GM10266 (cell line): ENCODE measurements around the gene DPF1.

ENCODE experiments used
- DNase-seq: peaks from one replicate; pipeline ENCODE4 v3.0.0; 2012; ENCODE audit errors: extremely low spot score
- CTCF ChIP-seq: IDR thresholded peaks from 2 replicates; pipeline ENCODE4 v1.5.1; 2012; ENCODE audit warnings: mild to moderate bottlenecking, low read depth; ENCODE audit not compliant: control insufficient read depth, insufficient read depth; ENCODE audit errors: missing control alignments

Gene DPF1

GRCh38 chr19:38224014-38224862 lies at the start of gene DPF1:
Gene DPF1 (minus strand): TSS chr19:38224222. CDS start chr19:38224142, 80 bp downstream.
- TF ChIP-seq CTCF, result peak; percentile 43
- DNase-seq, result peak; percentile 98

DNA sequence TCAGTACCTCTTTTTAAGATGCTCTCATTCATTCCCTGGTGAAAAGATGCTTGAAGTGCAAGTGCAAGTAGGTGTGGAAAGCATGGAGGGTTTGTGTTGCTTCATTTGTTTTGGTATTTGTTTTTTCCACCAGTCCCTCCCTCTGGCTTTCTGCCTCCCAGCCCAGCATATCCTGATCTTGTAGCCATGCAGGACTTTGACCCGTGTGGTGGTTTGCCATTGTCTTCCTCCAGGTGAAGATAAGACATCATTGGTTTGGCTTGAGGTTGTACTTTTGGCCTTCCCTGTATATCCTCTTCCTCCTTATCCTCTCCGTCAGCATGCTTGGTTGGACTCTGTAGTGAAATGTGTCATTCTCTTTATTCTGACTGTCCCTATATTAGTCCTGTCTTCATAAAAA lies 49.5 kb upstream of the DPF1 start:
- TF ChIP-seq CTCF, result no peak
- no peak for DNase-seq

DNA sequence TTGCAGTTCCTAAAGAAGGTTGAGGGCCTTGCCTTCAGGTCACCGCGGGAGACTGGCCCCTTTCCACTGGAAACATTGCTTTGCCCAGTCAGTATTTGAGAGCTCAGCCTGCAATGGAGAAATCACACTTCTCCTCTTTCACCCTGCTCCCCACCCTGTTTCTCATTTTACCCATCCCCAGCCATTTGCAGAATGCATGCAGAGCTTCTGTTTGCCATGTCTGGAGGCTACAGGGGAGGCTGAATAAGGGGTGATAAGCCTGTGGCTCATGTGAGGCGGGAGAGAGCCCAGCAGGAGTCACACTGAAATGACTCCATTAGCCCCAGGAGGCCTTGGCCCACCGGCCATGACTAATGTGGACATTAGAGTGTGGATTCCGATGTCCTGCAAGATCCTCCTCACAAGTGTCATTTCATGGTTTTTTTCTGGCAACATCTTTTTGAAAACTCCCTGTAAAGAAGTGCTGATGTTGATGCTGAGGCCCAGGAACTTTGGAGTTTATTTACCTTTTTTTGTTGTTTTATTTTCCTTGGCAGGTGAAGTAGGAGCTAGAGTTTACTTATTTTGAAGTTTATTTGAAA lies 46.7 kb upstream of the DPF1 start:
- no peak for TF ChIP-seq CTCF
- no peak for DNase-seq

- no peak for DNase-seq
- no peak for TF ChIP-seq CTCF
These were observed 44.5 kb upstream of the DPF1 start for GRCh38 chr19:38268539-38268938.

GRCh38 chr19:38267761-38268483 lies 43.9 kb upstream of the DPF1 start:
- no peak for TF ChIP-seq CTCF
- no peak for DNase-seq

GRCh38 chr19:38266981-38267597 lies 43.1 kb upstream of the DPF1 start:
- DNase-seq, result no peak
- no peak for TF ChIP-seq CTCF
